Peyer's patch (tissue), 4 donors: ENCODE results near the gene IFNL4. TPM values are rescaled to one million over a fixed set of nuclear protein-coding genes. Genes with fewer than 3 reads are reported as not detected.
A peak's percentile ranks its signal among the peaks of the same experiment; 100 is the strongest.
"Not testable (repeated sequence)": the region's sequence is repeated elsewhere in the genome, so short reads cannot be mapped to it uniquely, and the experiment has no call there.

Experiments used
- DNase-seq, 3 donors: peaks; one replicate each; pipeline ENCODE4 v3.0.0-alpha.2; 2017 to 2019
- H3K27ac ChIP-seq, 4 donors: fragments of 200-600 bp; sonication (generic); one replicate each; pipeline ENCODE4 v1.5.1; 2016 to 2019
- H3K27me3 ChIP-seq, 2 donors: fragments of 200-600 bp; sonication (generic); one replicate each; pipeline ENCODE4 v1.5.1; 2019
- H3K36me3 ChIP-seq, 3 donors: fragments of 200-600 bp; sonication (generic); one replicate each; pipeline ENCODE4 v1.5.1; 2016 to 2019
- H3K4me1 ChIP-seq, 4 donors: fragments of 200-600 bp; sonication (generic); one replicate each; pipeline ENCODE4 v1.5.1; 2016 to 2019
- H3K4me3 ChIP-seq, 4 donors: fragments of 200-600 bp; sonication (generic); 1 replicate in 3 of 4; 2 replicates in 1 of 4; pipeline ENCODE4 v1.5.1; 2016 to 2019; ENCODE audit warnings: mild to moderate bottlenecking in 1 of 4
- H3K9me3 ChIP-seq, 4 donors: fragments of 200-600 bp; sonication (generic); one replicate each; pipeline ENCODE4 v1.5.1; 2016 to 2019; ENCODE audit warnings: mild to moderate bottlenecking in 1 of 4
- POLR2A ChIP-seq, 2 donors: fragments of 450-650 bp; IDR thresholded peaks; one replicate each; pipeline ENCODE4 v1.5.1; 2017; ENCODE audit warnings: antibody characterized with exemption in 2 of 2, mild to moderate bottlenecking in 2 of 2, moderate library complexity in 2 of 2
- total RNA-seq, 4 donors: library from RNA; depleted of rRNA; stranded (reverse); fragments of >200 nt; gene quantifications; one replicate each; pipeline ENCODE4 v1.1.0, GENCODE V29; 2016
- TF ChIP-seq, protein P1 (sequence below), 6 experiments: fragments of 450-650 bp in 4 of 6; fragments of 200-600 bp in 2 of 6; sonication (generic) in 1 of 6; IDR thresholded peaks; one replicate each; pipeline ENCODE4 v1.5.1; 2017 to 2019; ENCODE audit warnings: antibody characterized with exemption in 6 of 6, mild to moderate bottlenecking in 3 of 6, moderate library complexity in 1 of 6

Gene IFNL4
- total RNA-seq, 4 donors from 2014 or later, result not detected

DNA sequence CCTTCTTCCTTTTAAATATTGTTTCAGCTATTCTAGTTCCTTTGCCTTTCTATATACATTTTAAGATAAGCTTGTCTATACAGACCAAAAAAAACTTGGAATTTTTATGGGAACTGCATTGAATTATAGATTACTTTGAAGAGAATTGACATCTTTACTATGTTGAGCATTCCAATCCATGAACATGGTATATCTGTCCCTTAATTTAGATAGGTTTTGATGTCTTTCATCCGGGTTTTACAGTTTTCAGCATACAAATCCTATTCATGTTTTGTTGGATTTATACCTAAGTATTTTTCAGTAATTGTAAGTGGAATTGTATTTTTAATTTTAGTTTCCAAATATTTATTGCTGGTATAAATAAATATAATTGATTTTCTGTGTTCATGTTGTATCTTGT is 35.4 kb upstream of the IFNL4 start:
- no peaks in the 10 kb centered on the region for H3K36me3 ChIP-seq
- DNase-seq, result no peak
- H3K4me1 ChIP-seq, result no peaks in the 10 kb centered on the region
- TF ChIP-seq POLR2A (IDR thresholded peaks at IDR 0.05), result no peak
- TF ChIP-seq, protein P1, sequence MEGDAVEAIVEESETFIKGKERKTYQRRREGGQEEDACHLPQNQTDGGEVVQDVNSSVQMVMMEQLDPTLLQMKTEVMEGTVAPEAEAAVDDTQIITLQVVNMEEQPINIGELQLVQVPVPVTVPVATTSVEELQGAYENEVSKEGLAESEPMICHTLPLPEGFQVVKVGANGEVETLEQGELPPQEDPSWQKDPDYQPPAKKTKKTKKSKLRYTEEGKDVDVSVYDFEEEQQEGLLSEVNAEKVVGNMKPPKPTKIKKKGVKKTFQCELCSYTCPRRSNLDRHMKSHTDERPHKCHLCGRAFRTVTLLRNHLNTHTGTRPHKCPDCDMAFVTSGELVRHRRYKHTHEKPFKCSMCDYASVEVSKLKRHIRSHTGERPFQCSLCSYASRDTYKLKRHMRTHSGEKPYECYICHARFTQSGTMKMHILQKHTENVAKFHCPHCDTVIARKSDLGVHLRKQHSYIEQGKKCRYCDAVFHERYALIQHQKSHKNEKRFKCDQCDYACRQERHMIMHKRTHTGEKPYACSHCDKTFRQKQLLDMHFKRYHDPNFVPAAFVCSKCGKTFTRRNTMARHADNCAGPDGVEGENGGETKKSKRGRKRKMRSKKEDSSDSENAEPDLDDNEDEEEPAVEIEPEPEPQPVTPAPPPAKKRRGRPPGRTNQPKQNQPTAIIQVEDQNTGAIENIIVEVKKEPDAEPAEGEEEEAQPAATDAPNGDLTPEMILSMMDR (IDR thresholded peaks at IDR 0.05), result no peak
- no peak overlapping the region for H3K27ac ChIP-seq
- peaks cover 0 to 3% (median 0%) of the 10 kb centered on the region in 4 donors for H3K9me3 ChIP-seq
- no peaks in the 10 kb centered on the region for H3K27me3 ChIP-seq
- no peak overlapping the region for H3K4me3 ChIP-seq

DNA sequence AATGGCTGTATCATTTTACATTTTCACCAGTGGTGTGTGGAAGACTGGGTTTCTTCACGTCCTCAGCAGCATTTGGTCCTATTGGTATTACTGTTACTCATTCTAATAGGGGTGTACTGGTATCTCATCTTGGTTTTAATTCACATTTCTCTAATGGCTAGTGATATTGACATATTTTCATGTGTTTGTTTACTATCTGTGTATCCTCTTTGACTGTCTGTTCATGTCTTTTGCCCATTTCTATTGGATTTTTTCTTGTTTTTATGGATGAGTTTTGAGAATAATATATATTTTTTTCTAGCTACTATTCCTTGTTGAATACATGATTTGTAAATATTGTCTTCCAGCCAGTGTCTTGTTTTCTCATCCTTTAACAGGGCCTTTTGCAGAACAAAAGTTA is 33.4 kb upstream of the IFNL4 start:
- Histone ChIP-seq H3K9me3 (peaks cover 0 to 3% (median 0%) of the 10 kb centered on the region in 4 donors), H3K4me3 (no peak overlapping the region), H3K4me1 (no peaks in the 10 kb centered on the region), H3K27me3 (no peaks in the 10 kb centered on the region), H3K27ac (no peak overlapping the region), H3K36me3 (no peaks in the 10 kb centered on the region)
- no peak for DNase-seq
- TF ChIP-seq, protein P1 (IDR thresholded peaks at IDR 0.05), result no peak
- TF ChIP-seq POLR2A (IDR thresholded peaks at IDR 0.05), result no peak

DNA sequence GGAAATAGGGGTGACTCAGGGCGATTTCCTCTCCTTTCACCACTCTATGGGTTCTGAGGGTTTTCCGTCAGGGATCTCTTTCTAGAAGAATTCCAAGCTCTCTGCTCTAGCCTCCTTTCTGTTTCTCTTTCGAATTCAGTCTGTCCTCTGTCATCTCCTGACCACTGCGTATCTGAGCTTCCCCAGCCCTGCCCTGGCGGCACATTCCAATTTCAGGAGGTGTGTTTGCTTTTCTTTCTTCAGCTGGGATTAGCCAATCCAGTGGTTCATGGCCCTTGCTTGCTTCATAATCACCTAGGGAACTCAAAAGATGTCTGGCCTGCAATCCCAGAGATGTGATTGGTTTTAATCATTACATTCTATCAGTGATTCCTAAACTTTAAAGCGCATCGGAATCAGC is 28.9 kb upstream of the IFNL4 start:
- Histone ChIP-seq H3K27me3 (no peaks in the 10 kb centered on the region), H3K4me1 (no peaks in the 10 kb centered on the region), H3K36me3 (no peaks in the 10 kb centered on the region), H3K27ac (no peak overlapping the region), H3K4me3 (no peak overlapping the region), H3K9me3 (no peaks in the 10 kb centered on the region)
- DNase-seq, result peak in 1 of 3 donors; percentile 39
- TF ChIP-seq, protein P1 (IDR thresholded peaks at IDR 0.05), result no peak

DNA sequence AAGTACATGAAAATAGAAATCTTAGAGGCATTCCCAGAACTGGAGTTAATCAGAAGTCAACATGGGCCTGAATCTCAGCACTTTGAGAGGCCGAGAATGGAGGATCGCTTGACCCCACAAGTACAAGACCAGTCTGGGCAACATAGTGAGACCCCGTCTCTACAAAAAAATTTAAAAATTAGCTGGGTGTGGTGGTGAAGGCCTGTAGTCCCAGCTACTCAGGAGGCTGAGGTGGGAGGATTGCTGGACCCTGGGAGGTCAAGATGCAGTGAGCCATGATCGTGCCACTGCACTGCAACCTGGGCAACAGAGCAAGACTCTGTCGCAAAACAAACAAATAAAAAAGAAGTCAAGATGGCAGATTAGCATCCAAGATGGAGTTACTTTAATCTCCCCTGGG is 28.1 kb upstream of the IFNL4 start:
- no peaks in the 10 kb centered on the region for H3K9me3 ChIP-seq
- H3K27ac ChIP-seq, result no peak overlapping the region
- no peak overlapping the region for H3K4me3 ChIP-seq
- TF ChIP-seq, protein P1 (IDR thresholded peaks at IDR 0.05), result no peak
- TF ChIP-seq POLR2A (IDR thresholded peaks at IDR 0.05), result no peak
- H3K27me3 ChIP-seq, result no peaks in the 10 kb centered on the region
- H3K36me3 ChIP-seq, result no peaks in the 10 kb centered on the region
- H3K4me1 ChIP-seq, result no peaks in the 10 kb centered on the region
- DNase-seq, result no peak

DNA sequence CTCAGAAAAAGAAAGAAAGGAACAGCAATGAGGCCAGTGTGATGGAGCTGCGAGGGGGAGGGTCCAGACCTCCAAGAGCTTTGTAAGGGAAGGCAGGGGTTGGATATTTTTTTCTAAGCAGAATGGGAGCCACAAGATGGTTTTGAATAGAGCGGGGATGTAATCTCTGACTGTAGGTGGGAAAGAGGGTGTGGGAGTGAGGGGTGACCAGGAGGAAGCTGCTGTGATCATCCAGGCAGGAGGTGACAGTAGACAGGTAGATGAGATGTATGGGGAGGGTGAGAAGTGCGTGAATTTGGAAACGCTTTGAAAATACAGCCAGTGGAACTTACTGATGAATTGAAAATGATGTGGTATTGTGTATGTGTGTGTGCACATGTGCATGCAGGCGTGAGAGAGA is 26.9 kb upstream of the IFNL4 start:
- no peaks in the 10 kb centered on the region for H3K27me3 ChIP-seq
- no peaks in the 10 kb centered on the region for H3K4me1 ChIP-seq
- no peaks in the 10 kb centered on the region for H3K9me3 ChIP-seq
- no peaks in the 10 kb centered on the region for H3K36me3 ChIP-seq
- H3K4me3 ChIP-seq, result no peak overlapping the region
- DNase-seq, result no peak
- TF ChIP-seq POLR2A (IDR thresholded peaks at IDR 0.05), result no peak
- H3K27ac ChIP-seq, result no peak overlapping the region

DNA sequence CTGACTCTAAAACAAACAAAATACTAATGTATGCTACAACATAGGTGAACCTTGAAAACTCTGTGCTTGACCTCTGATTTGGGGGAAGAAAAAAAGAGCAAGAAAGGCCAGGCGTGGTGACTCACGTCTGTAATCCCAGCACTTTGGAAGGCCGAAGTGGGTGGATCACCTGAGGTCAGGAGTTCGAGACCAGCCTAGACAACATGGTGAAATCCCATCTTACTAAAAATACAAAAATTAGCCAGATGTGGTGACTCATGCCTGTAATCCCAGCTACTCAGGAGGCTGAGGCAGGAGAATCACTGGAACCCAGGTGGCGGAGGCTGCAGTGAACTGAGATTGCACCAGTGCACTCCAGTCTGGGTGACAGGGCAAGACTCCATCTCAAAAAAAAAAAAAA is 25.2 kb upstream of the IFNL4 start:
- H3K36me3 ChIP-seq, DNase-seq, H3K4me1 ChIP-seq, H3K27me3 ChIP-seq, H3K9me3 ChIP-seq, H3K27ac ChIP-seq, H3K4me3 ChIP-seq: not testable (repeated sequence)
